ENCODE measurements around the gene MLN.

GRCh38 chr6:33799454-33800113, 4.2 kb downstream of the MLN start:
- TF ChIP-seq POLR2AphosphoS5 (IDR thresholded peaks at IDR 0.05; ENCODE audit: low read depth, low read length) (no peak), POLR2A (IDR thresholded peaks at IDR 0.05; ENCODE audit: low read depth, low read length) (no peak)

Data from GM12891 (cell line).